Liver (tissue), 9 donors: Measurements from ENCODE around the gene DIP2C. TPM values are rescaled to one million over a fixed set of nuclear protein-coding genes. Genes with fewer than 3 reads are reported as not detected.
"Not testable (repeated sequence)": the region's sequence is repeated elsewhere in the genome, so short reads cannot be mapped to it uniquely, and the experiment has no call there.

Experiments used
- DNase-seq: peaks from one replicate; pipeline ENCODE4 v3.0.0-alpha.2; 2017; ENCODE audit warnings: low spot score
- H3K27ac ChIP-seq, 2 donors: one replicate each; pipeline ENCODE4 v1.7.0; 2013; ENCODE audit warnings: inconsistent platforms in 2 of 2, low read length in 2 of 2, control low read depth in 1 of 2, low read depth in 1 of 2, mild to moderate bottlenecking in 1 of 2
- H3K27me3 ChIP-seq, 4 donors: one replicate each; pipeline versions ENCODE4 v1.6.1 to v1.7.0; 2013; ENCODE audit warnings: low read length in 3 of 4, inconsistent platforms in 1 of 4, mild to moderate bottlenecking in 1 of 4, moderate library complexity in 1 of 4; ENCODE audit not compliant: control insufficient read depth in 4 of 4, insufficient read depth in 4 of 4
- H3K36me3 ChIP-seq, 4 donors: one replicate each; pipeline versions ENCODE4 v1.6.1 to v1.7.0; 2013; ENCODE audit warnings: low read length in 3 of 4, mild to moderate bottlenecking in 3 of 4, low read depth in 1 of 4, moderate library complexity in 1 of 4; ENCODE audit not compliant: control insufficient read depth in 4 of 4, insufficient read depth in 3 of 4
- H3K4me1 ChIP-seq, 4 donors: one replicate each; pipeline versions ENCODE4 v1.6.1 to v1.7.0; 2013; ENCODE audit warnings: low read length in 3 of 4, mild to moderate bottlenecking in 3 of 4, moderate library complexity in 1 of 4; ENCODE audit not compliant: control insufficient read depth in 4 of 4, insufficient read depth in 4 of 4
- H3K4me3 ChIP-seq, 3 donors: one replicate each; pipeline versions ENCODE4 v1.6.1 to v1.7.0; 2013; ENCODE audit warnings: low read length in 3 of 3, control low read depth in 1 of 3, low read depth in 1 of 3, mild to moderate bottlenecking in 1 of 3
- H3K9ac ChIP-seq, 2 donors: one replicate each; pipeline ENCODE4 v1.7.0; 2013; ENCODE audit warnings: low read length in 2 of 2, mild to moderate bottlenecking in 2 of 2, moderate library complexity in 2 of 2, control low read depth in 1 of 2, low read depth in 1 of 2
- H3K9me3 ChIP-seq, 4 donors: one replicate each; pipeline versions ENCODE4 v1.6.1 to v1.7.0; 2013; ENCODE audit warnings: low read length in 3 of 4; ENCODE audit not compliant: control insufficient read depth in 4 of 4
- EGR1 ChIP-seq, 2 donors: IDR thresholded peaks; 2 replicates each; pipeline ENCODE4 v1.6.1; 2016 to 2018; ENCODE audit warnings: antibody characterized with exemption in 2 of 2, low read depth in 2 of 2
- FOXA1 ChIP-seq: IDR thresholded peaks from 2 replicates; pipeline ENCODE4 v1.6.1; 2016; ENCODE audit warnings: antibody characterized with exemption
- FOXA2 ChIP-seq: IDR thresholded peaks from 2 replicates; pipeline ENCODE4 v1.6.1; 2016; ENCODE audit warnings: antibody characterized with exemption
- GABPA ChIP-seq, 2 donors: IDR thresholded peaks in 1 of 2; conservative IDR thresholded peaks in 1 of 2; 2 replicates each; pipeline ENCODE4 v1.6.1; 2016; ENCODE audit warnings: antibody characterized with exemption in 2 of 2, mild to moderate bottlenecking in 1 of 2, moderate library complexity in 1 of 2
- HNF4G ChIP-seq: IDR thresholded peaks from 2 replicates; pipeline ENCODE4 v1.6.1; 2016; ENCODE audit warnings: antibody characterized with exemption
- JUND ChIP-seq, 2 donors: IDR thresholded peaks; 2 replicates each; pipeline ENCODE4 v1.6.1; 2016; ENCODE audit warnings: antibody characterized with exemption in 2 of 2
- MAX ChIP-seq: IDR thresholded peaks from 2 replicates; pipeline ENCODE4 v1.6.1; 2016; ENCODE audit warnings: antibody characterized with exemption
- NR2F2 ChIP-seq: IDR thresholded peaks from 2 replicates; pipeline ENCODE4 v1.6.1; 2016; ENCODE audit warnings: antibody characterized with exemption
- RAD21 ChIP-seq, 2 donors: IDR thresholded peaks; 2 replicates each; pipeline ENCODE4 v1.6.1; 2016; ENCODE audit warnings: antibody characterized with exemption in 2 of 2, mild to moderate bottlenecking in 2 of 2
- REST ChIP-seq: IDR thresholded peaks from 2 replicates; pipeline ENCODE4 v1.6.1; 2016; ENCODE audit warnings: antibody characterized with exemption, mild to moderate bottlenecking
- RXRA ChIP-seq, 2 donors: IDR thresholded peaks; 2 replicates each; pipeline ENCODE4 v1.6.1; 2017 to 2018; ENCODE audit warnings: antibody characterized with exemption in 2 of 2, mild to moderate bottlenecking in 1 of 2
- SP1 ChIP-seq: IDR thresholded peaks from 2 replicates; pipeline ENCODE4 v1.6.1; 2018; ENCODE audit warnings: antibody characterized with exemption, mild to moderate bottlenecking
- TAF1 ChIP-seq: conservative IDR thresholded peaks from 2 replicates; pipeline ENCODE4 v1.6.1; 2016; ENCODE audit warnings: antibody characterized with exemption, mild to moderate bottlenecking
- YY1 ChIP-seq: IDR thresholded peaks from 2 replicates; pipeline ENCODE4 v1.6.1; 2016; ENCODE audit warnings: antibody characterized with exemption, mild to moderate bottlenecking
- ZBTB33 ChIP-seq: IDR thresholded peaks from 2 replicates; pipeline ENCODE4 v1.6.1; 2016; ENCODE audit warnings: antibody characterized with exemption
- WGBS: extraction: QIAGEN DNeasy Blood & Tissue Kit; methylation state at CpG from one replicate; pipeline ENCODE4 v1.1.7; 2013; 5-methylcytosine and 5-hydroxymethylcytosine counted together
- polyA plus RNA-seq, 2 donors: library from polyadenylated mRNA; stranded (reverse) in 1 of 2; unstranded in 1 of 2; fragments of 200-250 nt in 1 of 2; fragments of >200 nt in 1 of 2; fragmentation: Nextera tagmentation in 1 of 2; extraction: Ambion mirVana in 1 of 2; gene quantifications; one replicate each; pipeline versions ENCODE4 v1.2.1 to v1.2.3, GENCODE V29; 2013 to 2015
- total RNA-seq, 2 donors: library from RNA; depleted of rRNA; stranded (reverse); fragments of >200 nt; gene quantifications; one replicate each; pipeline ENCODE4 v1.2.3, GENCODE V29; 2014
- TF ChIP-seq, protein P1 (sequence below): IDR thresholded peaks from 2 replicates; pipeline ENCODE4 v1.6.1; 2016; ENCODE audit warnings: antibody characterized with exemption
- TF ChIP-seq, protein P2 (sequence below): fragments of 150-350 bp; IDR thresholded peaks from 2 replicates; pipeline ENCODE4 v1.5.1; 2017; ENCODE audit warnings: improper control_type of control experiment, low read depth, low read length; ENCODE audit not compliant: missing input control
- donor health status: healthy.
- donor health status: healthy.
- donor health status: healthy.
- donor health status: healthy.
- donor health status: healthy.

Gene DIP2C
- total and polyA plus RNA-seq, 4 donors = 4.2 to 12.2 (median 5.7) TPM

DNA sequence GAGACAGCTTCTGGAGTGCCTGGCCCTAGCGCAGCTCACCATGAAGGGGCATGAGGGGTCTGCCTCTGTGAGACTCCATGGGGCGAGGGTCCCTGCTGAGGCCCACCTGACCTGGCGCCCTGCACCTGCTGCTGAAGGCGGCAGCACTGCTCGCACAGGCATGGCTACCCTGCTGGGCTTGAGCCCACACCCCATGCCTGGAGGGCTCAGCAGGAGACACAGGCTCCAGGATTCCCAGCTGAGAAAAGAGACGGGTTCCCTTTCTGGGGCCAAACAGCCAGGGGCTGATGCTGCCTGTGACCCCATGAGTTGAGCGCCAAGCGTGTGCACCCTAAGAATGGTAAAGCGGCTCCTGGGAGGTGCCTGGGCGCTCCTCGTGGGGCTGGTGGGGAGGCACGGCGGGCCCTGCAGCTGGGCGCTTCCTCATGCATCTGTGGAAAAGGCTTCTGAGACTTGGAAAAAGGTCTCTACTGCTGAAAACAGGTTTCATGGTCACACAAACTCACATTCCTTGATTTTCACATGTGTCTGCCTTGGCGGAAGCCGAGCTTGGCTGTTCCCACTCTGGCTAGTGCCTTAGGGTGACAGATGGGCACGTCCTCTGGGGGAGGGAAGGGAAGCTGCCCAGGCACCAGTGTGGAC lies 320.8 kb downstream of the DIP2C start:
- H3K36me3 ChIP-seq = peaks cover 3 to 30% (median 13%) of the 10 kb centered on the region in 4 donors
- H3K4me3 ChIP-seq = no peak overlapping the region
- no peak for DNase-seq

DNA sequence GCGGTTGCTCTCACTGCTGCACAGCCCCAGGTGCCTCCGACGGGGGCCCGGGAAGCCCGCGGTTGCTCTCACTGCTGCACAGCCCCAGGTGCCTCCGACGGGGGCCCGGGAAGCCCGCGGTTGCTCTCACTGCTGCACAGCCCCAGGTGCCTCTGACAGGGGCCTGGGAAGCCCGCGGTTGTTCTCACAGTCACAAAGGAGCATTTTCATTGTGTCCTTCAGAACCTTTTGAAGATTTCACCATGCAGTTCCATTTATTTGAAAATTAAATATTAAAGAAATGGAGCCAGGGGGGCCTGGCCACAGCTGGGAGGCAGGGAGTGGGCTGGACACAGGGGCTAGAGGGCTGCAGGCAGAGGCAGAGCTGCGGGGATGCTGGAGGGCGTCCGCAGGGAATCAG lies 321.4 kb downstream of the DIP2C start:
- H3K9ac ChIP-seq, H3K4me3 ChIP-seq, H3K27ac ChIP-seq, H3K4me1 ChIP-seq, DNase-seq, H3K9me3 ChIP-seq, H3K27me3 ChIP-seq: not testable (repeated sequence)
- 95% methylated on average over 10 of the region's 16 CpGs for WGBS
- H3K36me3 ChIP-seq = peaks cover 3 to 32% (median 15%) of the 10 kb centered on the region in 4 donors

More for the DNA sequence above, 320.8 kb downstream of the DIP2C start:
- H3K9me3 ChIP-seq = no peaks in the 10 kb centered on the region
- H3K27ac ChIP-seq = no peak overlapping the region
- H3K9ac ChIP-seq = no peak overlapping the region
- WGBS = 95% methylated on average over 17 of the region's 17 CpGs
- no peaks in the 10 kb centered on the region for H3K27me3 ChIP-seq
- H3K4me1 ChIP-seq = peaks cover 4 to 11% (median 7%) of the 10 kb centered on the region in 4 donors
- TF ChIP-seq NR2F2 (no peak), YY1 (no peak), MAX (no peak), GABPA (IDR thresholded peaks at IDR 0.05 in 1 of 2, conservative IDR thresholded peaks at IDR 0.05 in 1 of 2) (no peak), ZBTB33 (no peak), FOXA2 (no peak), RAD21 (IDR thresholded peaks at IDR 0.05) (no peak), RXRA (IDR thresholded peaks at IDR 0.05) (no peak), SP1 (no peak), FOXA1 (no peak), TAF1 (no peak), JUND (IDR thresholded peaks at IDR 0.05) (no peak), HNF4G (no peak), REST (no peak), EGR1 (IDR thresholded peaks at IDR 0.05; ENCODE audit: low read depth in 2 of 2) (no peak)
- TF ChIP-seq, protein P1, sequence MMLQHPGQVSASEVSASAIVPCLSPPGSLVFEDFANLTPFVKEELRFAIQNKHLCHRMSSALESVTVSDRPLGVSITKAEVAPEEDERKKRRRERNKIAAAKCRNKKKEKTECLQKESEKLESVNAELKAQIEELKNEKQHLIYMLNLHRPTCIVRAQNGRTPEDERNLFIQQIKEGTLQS = no peak
- TF ChIP-seq, protein P2, sequence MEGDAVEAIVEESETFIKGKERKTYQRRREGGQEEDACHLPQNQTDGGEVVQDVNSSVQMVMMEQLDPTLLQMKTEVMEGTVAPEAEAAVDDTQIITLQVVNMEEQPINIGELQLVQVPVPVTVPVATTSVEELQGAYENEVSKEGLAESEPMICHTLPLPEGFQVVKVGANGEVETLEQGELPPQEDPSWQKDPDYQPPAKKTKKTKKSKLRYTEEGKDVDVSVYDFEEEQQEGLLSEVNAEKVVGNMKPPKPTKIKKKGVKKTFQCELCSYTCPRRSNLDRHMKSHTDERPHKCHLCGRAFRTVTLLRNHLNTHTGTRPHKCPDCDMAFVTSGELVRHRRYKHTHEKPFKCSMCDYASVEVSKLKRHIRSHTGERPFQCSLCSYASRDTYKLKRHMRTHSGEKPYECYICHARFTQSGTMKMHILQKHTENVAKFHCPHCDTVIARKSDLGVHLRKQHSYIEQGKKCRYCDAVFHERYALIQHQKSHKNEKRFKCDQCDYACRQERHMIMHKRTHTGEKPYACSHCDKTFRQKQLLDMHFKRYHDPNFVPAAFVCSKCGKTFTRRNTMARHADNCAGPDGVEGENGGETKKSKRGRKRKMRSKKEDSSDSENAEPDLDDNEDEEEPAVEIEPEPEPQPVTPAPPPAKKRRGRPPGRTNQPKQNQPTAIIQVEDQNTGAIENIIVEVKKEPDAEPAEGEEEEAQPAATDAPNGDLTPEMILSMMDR = no peak
